ENCODE measurements around the gene FYN.

DNA sequence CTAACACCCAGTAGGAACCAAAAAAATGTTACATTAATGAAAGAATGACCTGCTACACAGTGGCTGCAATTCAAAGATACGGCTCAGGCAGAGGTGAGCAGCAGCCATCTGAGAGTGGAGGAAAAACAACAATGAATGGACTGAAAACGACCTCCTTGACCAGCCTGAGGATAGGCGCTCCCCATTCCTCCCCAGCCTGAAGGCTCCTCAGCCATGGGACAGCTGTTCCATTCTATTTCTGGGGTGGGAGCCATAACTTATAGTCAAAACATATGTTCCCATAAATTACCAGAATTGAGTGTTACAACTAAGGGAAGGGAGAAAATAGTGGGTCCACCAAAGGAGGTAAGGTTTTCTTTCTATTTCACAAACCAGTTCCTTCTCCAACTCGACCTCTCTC, 27.2 kb downstream of the FYN start:
- no peak for TF ChIP-seq POLR2A (IDR thresholded peaks at IDR 0.05; ENCODE audit: low read depth, low read length)
- TF ChIP-seq POLR2AphosphoS5 (IDR thresholded peaks at IDR 0.05; ENCODE audit: low read depth, low read length), result no peak
- TF ChIP-seq TAF1 (IDR thresholded peaks at IDR 0.05; ENCODE audit: low read depth, low read length), result no peak

Data from GM12891 (cell line).